Nephron (organoid): Measurements from ENCODE around the gene TTL.
"Not testable (repeated sequence)": the region's sequence is repeated elsewhere in the genome, so short reads cannot be mapped to it uniquely, and the experiment has no call there.

Source experiments
- H3K27ac Mint-ChIP-seq, 3 experiments: 2 replicates each; pipeline ENCODE4 v1.8.0; 2020; ENCODE audit warnings: mixed read lengths in 3 of 3, mild to moderate bottlenecking in 2 of 3, moderate library complexity in 1 of 3
- H3K27me3 Mint-ChIP-seq: 2 replicates; pipeline ENCODE4 v1.8.0; 2021; ENCODE audit warnings: low read depth, mild to moderate bottlenecking, moderate library complexity, mixed read lengths
- H3K36me3 Mint-ChIP-seq: 2 replicates; pipeline ENCODE4 v1.8.0; 2020; ENCODE audit warnings: low read depth, mixed read lengths
- H3K4me1 Mint-ChIP-seq: 2 replicates; pipeline ENCODE4 v1.8.0; 2020; ENCODE audit warnings: mixed read lengths
- H3K4me3 Mint-ChIP-seq, 3 experiments: 2 replicates each; pipeline ENCODE4 v1.8.0; 2020; ENCODE audit warnings: mild to moderate bottlenecking in 3 of 3, mixed read lengths in 3 of 3, moderate library complexity in 2 of 3
- H3K9me3 Mint-ChIP-seq: 2 replicates; pipeline ENCODE4 v1.8.0; 2020; ENCODE audit warnings: mixed read lengths
- CTCF ChIP-seq, 3 experiments: fragments of 200-600 bp; sonication (generic); IDR thresholded peaks; one replicate each; pipeline ENCODE4 v1.5.0; 2021; ENCODE audit warnings: antibody characterized with exemption in 3 of 3; ENCODE audit not compliant: unreplicated experiment in 3 of 3

Gene TTL

GRCh38 chr2:112481528-112482233 is at the start of gene TTL:
TTL (plus strand) TSS chr2:112482156; CDS start chr2:112482345, 189 bp downstream.
- Mint-ChIP-seq H3K9me3 (no peaks in the 10 kb centered on the region), H3K27me3 (no peaks in the 10 kb centered on the region), H3K27ac (peak within 1 kb of the TSS; percentile 88 to 94 (median 92)), H3K36me3 (peaks cover 19% of the 10 kb centered on the region), H3K4me3 (peak within 1 kb of the TSS; percentile 97 to 99 (median 98)), H3K4me1 (peaks cover 22% of the 10 kb centered on the region)
- no peak for TF ChIP-seq CTCF (IDR thresholded peaks at IDR 0.05; ENCODE audit: unreplicated experiment in 3 of 3)

GRCh38 chr2:112432390-112432734 is 49.6 kb upstream of the TTL start:
- not testable (repeated sequence) for H3K27me3 Mint-ChIP-seq, H3K27ac Mint-ChIP-seq, H3K36me3 Mint-ChIP-seq, H3K4me1 Mint-ChIP-seq, H3K9me3 Mint-ChIP-seq
- peak overlapping the region in 2 of 3 experiments; percentile 16 to 57 for H3K4me3 Mint-ChIP-seq

GRCh38 chr2:112432735-112433479 is 49.0 kb upstream of the TTL start:
- not testable (repeated sequence) for H3K36me3 Mint-ChIP-seq, H3K27me3 Mint-ChIP-seq, H3K9me3 Mint-ChIP-seq, H3K4me1 Mint-ChIP-seq
- Mint-ChIP-seq H3K4me3 (peak overlapping the region in 2 of 3 experiments; percentile 16 to 69), H3K27ac (peak overlapping the region in 1 of 3 experiments; percentile 20)

GRCh38 chr2:112433480-112433879 is 48.5 kb upstream of the TTL start, which contains the start of gene RGPD8:
RGPD8 (minus strand) TSS chr2:112433645; CDS start chr2:112433453, 192 bp downstream.
- H3K4me1 Mint-ChIP-seq, H3K36me3 Mint-ChIP-seq, H3K9me3 Mint-ChIP-seq, H3K27me3 Mint-ChIP-seq: not testable (repeated sequence)
- H3K4me3 Mint-ChIP-seq = peak within 1 kb of the TSS; percentile 48 to 76 (median 69)
- peak within 1 kb of the TSS in 2 of 3 experiments; percentile 20 to 56 for H3K27ac Mint-ChIP-seq
- TF ChIP-seq CTCF (IDR thresholded peaks at IDR 0.05; ENCODE audit: unreplicated experiment in 3 of 3) = peak; percentile 50 to 68 (median 54)

GRCh38 chr2:112433932-112434730 is 47.8 kb upstream of the TTL start:
- H3K36me3 Mint-ChIP-seq = no peaks in the 10 kb centered on the region
- peaks cover 6% of the 10 kb centered on the region for H3K4me1 Mint-ChIP-seq
- H3K9me3 Mint-ChIP-seq = no peaks in the 10 kb centered on the region
- peak overlapping the region in 1 of 3 experiments; percentile 25 for H3K4me3 Mint-ChIP-seq
- no peak for TF ChIP-seq CTCF (IDR thresholded peaks at IDR 0.05; ENCODE audit: unreplicated experiment in 3 of 3)
- no peaks in the 10 kb centered on the region for H3K27me3 Mint-ChIP-seq
- peak overlapping the region in 2 of 3 experiments; percentile 20 to 56 for H3K27ac Mint-ChIP-seq

GRCh38 chr2:112434890-112435715 is 46.9 kb upstream of the TTL start:
- not testable (repeated sequence) for H3K9me3 Mint-ChIP-seq, H3K4me1 Mint-ChIP-seq, H3K27ac Mint-ChIP-seq, H3K27me3 Mint-ChIP-seq, H3K36me3 Mint-ChIP-seq
- peak overlapping the region; percentile 23 to 67 (median 55) for H3K4me3 Mint-ChIP-seq

GRCh38 chr2:112435716-112436431 is 46.1 kb upstream of the TTL start:
- not testable (repeated sequence) for H3K27me3 Mint-ChIP-seq, H3K36me3 Mint-ChIP-seq, H3K4me1 Mint-ChIP-seq, H3K27ac Mint-ChIP-seq, H3K9me3 Mint-ChIP-seq
- H3K4me3 Mint-ChIP-seq = peak overlapping the region in 2 of 3 experiments; percentile 37 to 56

GRCh38 chr2:112436993-112437392 is 45.0 kb upstream of the TTL start:
- H3K9me3 Mint-ChIP-seq, H3K4me3 Mint-ChIP-seq, H3K27ac Mint-ChIP-seq, H3K4me1 Mint-ChIP-seq, H3K36me3 Mint-ChIP-seq, H3K27me3 Mint-ChIP-seq: not testable (repeated sequence)

- not testable (repeated sequence) for H3K4me1 Mint-ChIP-seq, H3K27ac Mint-ChIP-seq, H3K4me3 Mint-ChIP-seq, H3K36me3 Mint-ChIP-seq, H3K9me3 Mint-ChIP-seq, H3K27me3 Mint-ChIP-seq
These were observed 44.5 kb upstream of the TTL start for GRCh38 chr2:112437405-112437831.

- H3K36me3 Mint-ChIP-seq, H3K4me3 Mint-ChIP-seq, H3K4me1 Mint-ChIP-seq, H3K27me3 Mint-ChIP-seq, H3K27ac Mint-ChIP-seq, H3K9me3 Mint-ChIP-seq: not testable (repeated sequence)
These were observed 43.2 kb upstream of the TTL start for GRCh38 chr2:112438603-112439261.
